ENCODE measurements around the gene OR1D2. TPM values are rescaled to one million over a fixed set of nuclear protein-coding genes. Genes with fewer than 3 reads are reported as not detected.
A peak's percentile ranks its signal among the peaks of the same experiment; 100 is the strongest.
"Not testable (repeated sequence)": the region's sequence is repeated elsewhere in the genome, so short reads cannot be mapped to it uniquely, and the experiment has no call there.

The OR1D2 gene, protein sequence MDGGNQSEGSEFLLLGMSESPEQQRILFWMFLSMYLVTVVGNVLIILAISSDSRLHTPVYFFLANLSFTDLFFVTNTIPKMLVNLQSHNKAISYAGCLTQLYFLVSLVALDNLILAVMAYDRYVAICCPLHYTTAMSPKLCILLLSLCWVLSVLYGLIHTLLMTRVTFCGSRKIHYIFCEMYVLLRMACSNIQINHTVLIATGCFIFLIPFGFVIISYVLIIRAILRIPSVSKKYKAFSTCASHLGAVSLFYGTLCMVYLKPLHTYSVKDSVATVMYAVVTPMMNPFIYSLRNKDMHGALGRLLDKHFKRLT
- not detected for polyA plus RNA-seq (2013, experiment 1 of 2)
- polyA plus RNA-seq (2013, experiment 2 of 2), result not detected

DNA sequence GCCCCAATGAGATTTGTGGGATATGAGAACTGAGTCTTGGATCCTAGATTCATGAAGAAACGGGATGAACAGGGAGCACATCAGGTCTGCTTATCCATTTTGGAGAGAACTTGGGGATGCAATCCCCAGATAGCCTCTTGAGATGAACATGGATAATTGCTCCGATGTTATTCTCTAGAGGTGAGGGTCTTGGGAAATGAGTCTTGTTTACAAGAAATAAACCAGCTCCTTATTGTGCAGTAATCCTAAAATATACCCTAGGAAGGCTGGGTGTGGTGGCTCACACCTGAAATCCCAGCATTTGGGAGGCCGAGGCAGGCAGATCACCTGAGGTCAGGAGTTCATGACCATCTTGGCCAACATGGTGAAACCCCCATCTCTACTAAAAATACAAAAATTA lies at the start of gene OR1D2:
Gene OR1D2 (minus strand): TSS at position 101 of the 400 bp plus-strand sequence. CDS start 11,426 bp downstream, outside the sequence.
- peaks cover 12% of the 10 kb centered on the region for H3K9me3 ChIP-seq (ENCODE audit: control insufficient read depth, low read length)
- H3K4me1 ChIP-seq (ENCODE audit: control insufficient read depth, insufficient read depth, low read length, poor library complexity, severe bottlenecking), result no peaks in the 10 kb centered on the region
- no peaks in the 10 kb centered on the region for H3K36me3 ChIP-seq (ENCODE audit: control insufficient read depth, insufficient read depth, low read length)
- no peak within 1 kb of the TSS for H3K27ac ChIP-seq (ENCODE audit: low read depth, low read length, severe bottlenecking)
- no peak within 1 kb of the TSS for H3K4me3 ChIP-seq (ENCODE audit: extremely low read depth, insufficient read depth, low read length, poor library complexity, severe bottlenecking)
- WGBS, 2 experiments (ENCODE audit: insufficient coverage in 2 of 2), result 54 to 63% methylated on average over 1 to 2 of the region's 3 CpGs

DNA sequence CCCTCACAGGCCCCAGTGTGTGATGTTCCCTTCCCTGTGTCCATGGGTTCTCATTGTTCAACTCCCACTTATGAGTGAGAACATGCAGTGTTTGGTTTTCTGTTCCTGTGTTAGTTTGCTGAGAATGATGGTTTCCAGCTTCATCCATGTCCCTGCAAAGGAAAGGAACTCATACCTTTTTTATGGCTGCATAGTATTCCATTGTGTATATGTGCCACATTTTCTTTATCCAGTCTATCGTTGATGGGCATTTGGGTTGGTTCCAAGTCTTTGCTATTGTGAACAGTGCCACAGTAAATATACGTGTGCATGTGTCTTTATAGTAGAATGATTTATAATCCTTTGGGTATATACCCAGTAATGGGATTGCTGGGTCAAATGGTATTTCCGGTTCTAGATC lies 33.3 kb upstream of the OR1D2 start:
- not testable (repeated sequence) for H3K36me3 ChIP-seq (ENCODE audit: control insufficient read depth, insufficient read depth, low read length); H3K27ac ChIP-seq (ENCODE audit: low read depth, low read length, severe bottlenecking); H3K4me1 ChIP-seq (ENCODE audit: control insufficient read depth, insufficient read depth, low read length, poor library complexity, severe bottlenecking); H3K4me3 ChIP-seq (ENCODE audit: extremely low read depth, insufficient read depth, low read length, poor library complexity, severe bottlenecking); H3K9me3 ChIP-seq (ENCODE audit: control insufficient read depth, low read length)
- no CpG with 5 or more reads among the region's 3 CpGs for WGBS, 2 experiments (ENCODE audit: insufficient coverage in 2 of 2)

DNA sequence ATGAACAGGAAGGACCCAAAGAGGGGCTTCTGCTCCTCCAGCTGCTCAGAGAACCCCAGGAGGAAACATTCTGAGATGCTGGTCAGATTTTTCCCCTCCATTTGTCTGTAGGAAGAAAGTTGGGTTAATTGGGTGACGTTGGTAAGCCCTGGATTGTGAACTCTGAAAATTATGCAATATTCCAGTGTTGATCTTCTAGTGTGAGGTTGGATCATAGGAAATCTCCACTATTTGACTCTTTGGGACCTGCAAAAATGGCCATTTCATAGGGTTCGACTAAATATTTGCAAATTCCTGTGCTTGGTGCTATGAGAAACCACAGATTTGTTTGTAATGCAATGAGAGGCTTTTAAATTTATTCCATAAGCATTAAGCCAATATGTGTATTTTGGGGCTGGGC lies 23.2 kb upstream of the OR1D2 start, which contains the start of gene OR1G1:
Gene OR1G1 (minus strand): TSS at position 101 of the 400 bp plus-strand sequence. CDS start 0 bp downstream, at position 101.
- Histone ChIP-seq H3K4me3 (ENCODE audit: extremely low read depth, insufficient read depth, low read length, poor library complexity, severe bottlenecking) (no peak within 1 kb of the TSS), H3K4me1 (ENCODE audit: control insufficient read depth, insufficient read depth, low read length, poor library complexity, severe bottlenecking) (no peaks in the 10 kb centered on the region), H3K36me3 (ENCODE audit: control insufficient read depth, insufficient read depth, low read length) (no peaks in the 10 kb centered on the region), H3K9me3 (ENCODE audit: control insufficient read depth, low read length) (peaks cover 5% of the 10 kb centered on the region), H3K27ac (ENCODE audit: low read depth, low read length, severe bottlenecking) (no peak within 1 kb of the TSS)
- WGBS, 2 experiments (ENCODE audit: insufficient coverage in 2 of 2), result 80 to 100% methylated on average over 1 to 2 of the region's 2 CpGs

DNA sequence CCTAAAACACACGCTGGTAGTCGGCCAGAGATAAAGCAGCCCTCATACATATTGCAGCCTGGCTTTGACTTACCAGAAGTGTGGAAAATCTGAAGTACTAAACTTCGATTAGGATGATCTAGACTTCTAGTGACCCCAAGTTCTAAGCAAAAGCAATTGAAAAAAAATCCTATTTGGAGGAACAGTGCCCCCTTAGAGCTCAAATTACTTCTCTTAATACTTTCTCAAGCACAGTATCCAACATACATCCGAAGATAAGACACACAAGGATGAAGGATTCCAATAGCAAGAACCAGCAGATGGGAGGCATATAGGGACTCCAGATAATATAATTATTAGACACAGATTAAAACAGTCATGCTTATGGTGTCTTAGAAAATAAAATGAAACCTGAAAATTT lies 30.4 kb downstream of the OR1D2 start:
- not testable (repeated sequence) for H3K4me1 ChIP-seq (ENCODE audit: control insufficient read depth, insufficient read depth, low read length, poor library complexity, severe bottlenecking); H3K9me3 ChIP-seq (ENCODE audit: control insufficient read depth, low read length); H3K4me3 ChIP-seq (ENCODE audit: extremely low read depth, insufficient read depth, low read length, poor library complexity, severe bottlenecking); H3K36me3 ChIP-seq (ENCODE audit: control insufficient read depth, insufficient read depth, low read length); H3K27ac ChIP-seq (ENCODE audit: low read depth, low read length, severe bottlenecking)
- 96% methylated on average over 3 of the region's 4 CpGs; no CpG with 5 or more reads in 1 of the 2 experiments for WGBS, 2 experiments (ENCODE audit: insufficient coverage in 2 of 2)

DNA sequence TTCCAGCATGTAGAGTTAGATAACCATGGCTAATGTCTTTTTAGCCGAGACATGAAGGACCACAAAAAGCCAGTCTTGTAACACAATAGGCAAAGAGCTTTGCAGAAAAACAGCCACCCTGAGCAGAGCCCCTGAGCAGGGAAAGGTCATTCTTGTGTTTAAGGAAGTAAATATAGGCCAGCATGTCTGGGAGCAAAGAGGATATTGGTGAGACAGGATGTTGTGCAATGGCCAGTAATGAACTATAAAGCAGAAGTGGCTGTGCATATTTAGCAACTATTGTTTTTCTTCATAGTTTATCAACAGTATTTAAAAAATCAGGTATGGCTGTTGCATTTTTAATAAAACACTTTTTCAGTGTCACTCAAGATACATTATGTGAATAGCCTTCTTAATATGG lies 39.0 kb downstream of the OR1D2 start:
- not testable (repeated sequence) for H3K36me3 ChIP-seq (ENCODE audit: control insufficient read depth, insufficient read depth, low read length); H3K4me3 ChIP-seq (ENCODE audit: extremely low read depth, insufficient read depth, low read length, poor library complexity, severe bottlenecking); H3K9me3 ChIP-seq (ENCODE audit: control insufficient read depth, low read length); H3K4me1 ChIP-seq (ENCODE audit: control insufficient read depth, insufficient read depth, low read length, poor library complexity, severe bottlenecking); H3K27ac ChIP-seq (ENCODE audit: low read depth, low read length, severe bottlenecking)
- no CpG with 5 or more reads among the region's 1 CpG for WGBS, 2 experiments (ENCODE audit: insufficient coverage in 2 of 2)

DNA sequence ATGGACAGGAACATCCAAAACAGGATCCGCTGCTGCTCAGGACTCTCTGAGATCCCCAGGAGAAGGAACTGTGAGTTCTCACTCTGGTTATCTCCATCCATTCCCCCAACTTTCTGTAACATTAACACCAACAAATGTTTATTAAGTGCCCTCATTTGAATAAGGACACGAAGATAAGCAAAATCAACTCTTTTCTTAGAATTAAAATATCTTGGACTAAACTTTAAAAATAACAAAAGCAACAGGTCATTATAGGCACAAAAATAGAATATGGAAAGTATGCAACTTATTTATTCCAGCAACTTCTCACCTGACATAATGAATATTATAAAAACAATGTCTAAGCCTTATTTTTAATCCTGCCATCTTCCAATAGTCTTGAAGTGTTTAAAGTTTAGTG lies 40.7 kb downstream of the OR1D2 start, which contains the start of gene OR1D5:
Gene OR1D5 (minus strand): TSS at position 101 of the 400 bp plus-strand sequence. CDS start 0 bp downstream, at position 101.
- no CpG with 5 or more reads among the region's 2 CpGs for WGBS, 2 experiments (ENCODE audit: insufficient coverage in 2 of 2)
- not testable (repeated sequence) for H3K4me3 ChIP-seq (ENCODE audit: extremely low read depth, insufficient read depth, low read length, poor library complexity, severe bottlenecking); H3K36me3 ChIP-seq (ENCODE audit: control insufficient read depth, insufficient read depth, low read length); H3K4me1 ChIP-seq (ENCODE audit: control insufficient read depth, insufficient read depth, low read length, poor library complexity, severe bottlenecking); H3K9me3 ChIP-seq (ENCODE audit: control insufficient read depth, low read length); H3K27ac ChIP-seq (ENCODE audit: low read depth, low read length, severe bottlenecking)

DNA sequence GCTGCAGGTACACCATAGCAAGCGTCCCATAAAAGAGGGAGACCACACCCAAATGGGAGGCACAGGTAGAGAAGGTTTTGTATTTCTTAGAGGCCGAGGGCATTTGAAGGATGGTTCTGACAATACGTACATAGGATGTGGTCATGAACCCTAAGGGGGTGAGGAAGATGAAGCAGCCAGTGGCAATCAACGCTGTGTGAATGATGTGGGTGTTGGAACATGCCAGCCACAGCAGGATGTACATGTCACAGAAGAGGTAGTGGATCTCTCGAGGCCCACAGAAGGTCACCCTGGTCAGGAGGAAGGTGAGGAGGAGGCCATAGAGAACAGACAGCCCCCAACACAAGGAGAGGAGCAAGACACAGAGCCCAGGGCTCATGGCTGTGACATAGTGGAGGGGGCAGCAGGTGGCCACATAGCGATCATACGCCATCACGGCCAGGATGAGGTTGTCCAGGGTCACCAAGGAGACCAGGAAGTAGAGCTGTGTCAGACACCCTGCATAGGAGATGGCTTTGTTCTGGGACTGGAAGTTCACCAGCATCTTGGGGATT lies 41.3 kb downstream of the OR1D2 start:
- 74 to 77% methylated on average over 3 to 4 of the region's 8 CpGs for WGBS, 2 experiments (ENCODE audit: insufficient coverage in 2 of 2)
- H3K4me3 ChIP-seq (ENCODE audit: extremely low read depth, insufficient read depth, low read length, poor library complexity, severe bottlenecking); H3K27ac ChIP-seq (ENCODE audit: low read depth, low read length, severe bottlenecking); H3K9me3 ChIP-seq (ENCODE audit: control insufficient read depth, low read length); H3K4me1 ChIP-seq (ENCODE audit: control insufficient read depth, insufficient read depth, low read length, poor library complexity, severe bottlenecking); H3K36me3 ChIP-seq (ENCODE audit: control insufficient read depth, insufficient read depth, low read length): not testable (repeated sequence)

DNA sequence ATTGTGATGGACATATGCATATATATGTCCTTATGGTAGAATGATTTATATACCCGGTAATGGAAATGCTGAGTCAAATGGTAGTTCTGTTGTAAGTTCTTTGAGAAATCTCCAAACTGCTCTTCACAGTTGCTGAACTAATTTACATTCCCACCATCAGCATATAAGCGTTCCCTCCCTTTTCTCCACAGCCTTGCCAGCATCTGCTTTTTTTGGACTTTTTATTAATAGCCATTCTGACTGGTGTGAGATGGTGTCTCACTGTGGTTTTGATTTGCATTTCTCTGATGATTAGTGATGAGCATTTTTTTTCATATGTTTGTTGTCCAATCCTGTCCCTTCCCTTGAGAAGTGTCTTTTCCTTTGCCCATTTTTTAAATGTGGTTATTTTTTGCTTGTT lies 49.4 kb downstream of the OR1D2 start:
- not testable (repeated sequence) for H3K27ac ChIP-seq (ENCODE audit: low read depth, low read length, severe bottlenecking); H3K36me3 ChIP-seq (ENCODE audit: control insufficient read depth, insufficient read depth, low read length); H3K9me3 ChIP-seq (ENCODE audit: control insufficient read depth, low read length); H3K4me3 ChIP-seq (ENCODE audit: extremely low read depth, insufficient read depth, low read length, poor library complexity, severe bottlenecking); H3K4me1 ChIP-seq (ENCODE audit: control insufficient read depth, insufficient read depth, low read length, poor library complexity, severe bottlenecking)
- no CpG with 5 or more reads among the region's 2 CpGs for WGBS, 2 experiments (ENCODE audit: insufficient coverage in 2 of 2)

DNA sequence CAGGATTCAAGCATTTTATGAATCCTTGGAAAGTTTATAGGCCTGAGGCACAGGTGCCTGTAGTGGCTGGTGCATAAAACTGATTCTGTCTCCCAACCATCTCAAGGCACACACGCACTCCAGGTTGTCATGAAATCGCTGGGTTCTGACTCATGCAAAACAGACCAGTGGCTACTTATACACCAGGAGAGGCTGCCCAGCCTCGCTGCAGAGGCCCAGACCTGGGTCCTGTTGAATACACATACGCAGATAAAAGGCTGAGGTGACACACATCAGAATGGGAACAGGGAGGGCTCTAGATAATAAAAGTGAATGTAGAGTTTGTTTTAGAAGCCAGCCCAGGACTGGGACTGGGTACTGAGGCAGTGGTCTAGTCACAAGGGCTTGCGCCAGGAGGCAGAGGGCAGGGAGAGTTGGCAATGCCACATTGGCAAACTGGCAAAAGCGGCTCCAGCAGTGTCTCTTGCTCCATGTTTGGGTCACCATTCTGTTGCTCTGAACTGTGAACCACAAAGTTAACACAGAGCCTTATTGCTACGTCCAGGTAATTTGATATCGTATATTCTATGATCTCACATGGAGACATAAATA lies 54.4 kb downstream of the OR1D2 start:
- Histone ChIP-seq H3K9me3 (ENCODE audit: control insufficient read depth, low read length) (peaks cover 1% of the 10 kb centered on the region), H3K27ac (ENCODE audit: low read depth, low read length, severe bottlenecking) (no peak overlapping the region), H3K4me3 (ENCODE audit: extremely low read depth, insufficient read depth, low read length, poor library complexity, severe bottlenecking) (no peak overlapping the region), H3K36me3 (ENCODE audit: control insufficient read depth, insufficient read depth, low read length) (no peaks in the 10 kb centered on the region), H3K4me1 (ENCODE audit: control insufficient read depth, insufficient read depth, low read length, poor library complexity, severe bottlenecking) (no peaks in the 10 kb centered on the region)
- WGBS, 2 experiments (ENCODE audit: insufficient coverage in 2 of 2), result 91 to 97% methylated on average over 4 to 6 of the region's 8 CpGs

DNA sequence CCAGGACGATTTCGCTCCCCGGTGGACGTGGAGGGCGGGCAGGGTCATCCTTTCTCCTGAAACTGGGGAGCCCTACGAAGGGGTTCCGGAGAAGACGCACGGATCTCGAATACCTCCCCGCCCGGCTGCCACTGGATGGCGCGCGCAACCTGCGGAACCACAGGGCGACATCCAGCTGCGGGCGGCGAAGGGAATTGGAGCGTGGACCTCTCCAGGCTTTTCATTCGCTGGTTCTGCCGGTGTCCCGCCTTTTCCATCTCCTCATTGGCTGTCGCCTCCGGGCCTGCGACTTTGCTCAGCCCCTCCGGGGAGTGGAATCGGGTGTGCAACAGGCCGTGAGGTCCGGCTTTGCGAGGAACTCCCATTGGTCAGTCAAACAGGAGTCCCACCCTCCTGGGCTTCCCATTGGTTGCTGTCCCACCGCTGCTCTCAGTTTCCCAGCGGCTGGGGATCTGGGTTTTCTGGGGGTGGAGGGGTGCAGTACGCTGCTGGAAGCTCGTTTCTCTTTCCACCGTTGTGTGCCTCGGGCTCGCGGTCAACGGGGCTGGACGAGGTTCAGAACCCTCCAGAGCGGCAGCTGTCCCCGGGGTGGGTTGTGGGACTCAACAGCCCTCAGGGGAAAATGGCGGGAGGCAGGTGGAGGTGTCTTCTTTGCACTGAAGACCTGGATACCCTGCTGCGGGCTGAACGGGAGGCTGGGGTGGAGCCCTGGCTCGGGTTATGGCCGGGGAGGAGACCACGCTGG lies 55.3 kb downstream of the OR1D2 start:
- Histone ChIP-seq H3K9me3 (ENCODE audit: control insufficient read depth, low read length) (peaks cover 10% of the 10 kb centered on the region), H3K4me1 (ENCODE audit: control insufficient read depth, insufficient read depth, low read length, poor library complexity, severe bottlenecking) (no peaks in the 10 kb centered on the region), H3K27ac (ENCODE audit: low read depth, low read length, severe bottlenecking) (peak overlapping the region; percentile 42), H3K4me3 (ENCODE audit: extremely low read depth, insufficient read depth, low read length, poor library complexity, severe bottlenecking) (peak overlapping the region; percentile 59), H3K36me3 (ENCODE audit: control insufficient read depth, insufficient read depth, low read length) (no peaks in the 10 kb centered on the region)
- 4 to 5% methylated on average over 37 to 48 of the region's 50 CpGs for WGBS, 2 experiments (ENCODE audit: insufficient coverage in 2 of 2)
